Amniotic epithelial cell (primary cell): Measurements from ENCODE around the gene ARHGAP8.

Experiments
- DNase-seq: peaks from one replicate; pipeline ENCODE4 v3.0.0-alpha.2; 2010; ENCODE audit warnings: low read depth

The ARHGAP8 gene

DNA sequence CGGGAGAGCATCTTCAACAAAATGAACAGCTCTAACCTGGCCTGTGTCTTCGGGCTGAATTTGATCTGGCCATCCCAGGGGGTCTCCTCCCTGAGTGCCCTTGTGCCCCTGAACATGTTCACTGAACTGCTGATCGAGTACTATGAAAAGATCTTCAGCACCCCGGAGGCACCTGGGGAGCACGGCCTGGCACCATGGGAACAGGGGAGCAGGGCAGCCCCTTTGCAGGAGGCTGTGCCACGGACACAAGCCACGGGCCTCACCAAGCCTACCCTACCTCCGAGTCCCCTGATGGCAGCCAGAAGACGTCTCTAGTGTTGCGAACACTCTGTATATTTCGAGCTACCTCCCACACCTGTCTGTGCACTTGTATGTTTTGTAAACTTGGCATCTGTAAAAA lies 109.9 kb downstream of the ARHGAP8 start:
- DNase-seq = no peak

DNA sequence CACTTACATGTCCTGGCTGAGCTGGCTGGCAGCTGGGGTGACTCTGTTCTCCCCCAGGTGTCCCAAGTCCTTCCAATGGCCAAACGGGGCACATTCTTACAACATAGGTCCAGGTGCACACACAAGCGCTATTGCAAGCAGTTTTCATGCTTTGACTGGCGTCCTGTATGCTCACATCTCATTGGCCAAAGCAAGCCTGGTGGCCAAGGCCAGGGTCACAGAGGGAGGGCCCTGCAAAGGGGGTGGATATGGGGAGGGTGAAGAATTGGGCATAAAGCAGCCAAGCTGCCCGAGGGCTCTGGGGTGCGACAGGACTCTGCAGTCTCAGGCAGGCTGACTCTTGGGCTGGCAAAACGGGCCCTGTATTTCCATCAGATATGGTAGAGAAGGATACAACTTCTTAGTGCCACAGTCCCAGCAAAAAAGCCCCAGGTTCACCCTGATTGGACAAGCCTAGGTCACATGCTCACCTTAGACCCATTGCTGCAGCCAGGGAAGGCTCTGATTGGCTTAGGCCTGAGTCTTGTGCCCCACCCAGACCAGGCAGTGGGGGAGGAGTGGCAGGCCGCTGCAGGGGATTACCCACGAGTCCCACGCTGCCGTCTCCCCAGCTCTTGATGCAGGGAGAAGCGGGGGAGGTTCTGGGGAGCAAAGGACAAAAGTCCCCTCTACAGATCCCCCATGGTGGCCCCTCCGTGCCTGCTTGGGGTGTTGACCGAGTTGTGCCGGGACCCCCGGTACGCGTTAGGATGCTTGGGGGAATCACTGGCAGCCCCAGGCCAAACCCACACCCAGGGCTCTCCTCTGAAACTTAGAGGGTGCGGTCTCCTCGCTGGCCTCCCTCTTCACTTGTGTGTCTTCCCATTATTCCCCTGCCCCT lies 110.8 kb downstream of the ARHGAP8 start:
- DNase-seq = no peak

DNA sequence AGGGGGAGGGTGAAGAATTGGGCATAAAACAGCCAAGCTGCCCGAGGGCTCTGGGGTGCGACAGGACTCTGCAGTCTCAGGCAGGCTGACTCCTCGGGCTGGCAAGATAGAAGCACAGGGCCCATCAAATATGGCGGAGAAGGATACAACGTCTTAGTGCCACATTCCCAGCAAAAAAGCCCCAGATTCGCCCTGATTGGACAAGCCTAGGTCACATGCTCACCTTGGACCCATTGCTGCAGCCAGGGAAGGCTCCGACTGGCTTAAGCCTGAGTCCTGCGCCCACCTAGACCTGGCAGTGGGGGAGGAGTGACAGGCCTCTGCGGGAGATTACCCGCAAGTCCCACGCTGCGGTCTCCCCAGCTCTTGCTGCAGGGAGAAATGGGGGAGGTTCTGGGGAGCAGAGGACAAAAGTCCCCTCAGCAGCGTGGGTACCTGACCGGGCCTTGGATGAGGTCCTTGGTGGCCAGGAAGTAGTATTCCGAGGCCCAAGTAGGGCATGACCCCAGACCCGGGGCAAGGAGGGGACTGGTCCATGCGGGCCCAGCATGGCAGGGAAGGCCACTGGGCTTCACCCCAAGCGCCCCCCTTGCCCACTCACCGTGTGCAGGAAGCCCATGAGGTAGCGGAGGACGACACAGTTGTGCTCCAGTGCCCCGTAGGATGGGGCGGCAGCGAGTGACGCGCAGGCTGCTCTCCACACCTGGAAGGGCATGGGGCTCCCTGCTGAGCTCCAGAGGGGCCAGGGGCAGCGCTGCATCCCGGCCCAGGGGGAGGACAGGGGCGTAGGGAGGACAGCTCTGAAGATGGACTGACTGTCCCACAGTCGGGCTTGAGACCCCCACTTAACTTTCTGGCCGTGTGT lies 113.0 kb downstream of the ARHGAP8 start:
- DNase-seq = no peak

DNA sequence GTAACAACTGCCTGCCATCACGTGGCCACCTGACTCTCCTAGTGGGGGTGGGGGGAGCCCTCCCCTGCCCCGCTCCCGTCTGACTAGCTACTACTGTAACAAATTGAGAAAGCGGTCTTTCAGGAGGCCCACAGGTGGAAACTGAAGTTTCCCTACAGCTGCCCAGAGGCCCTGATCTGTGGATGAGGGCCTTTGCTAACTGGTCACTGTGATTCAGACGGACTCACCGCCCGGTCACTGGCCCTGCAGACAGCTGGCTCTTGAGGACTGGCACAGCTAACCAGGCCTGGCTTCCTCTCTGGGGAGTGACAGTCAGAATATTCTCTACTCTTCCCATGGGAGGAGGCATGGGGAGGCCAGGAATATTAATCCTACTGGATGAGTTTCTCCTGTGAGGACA lies 116.8 kb downstream of the ARHGAP8 start:
- no peak for DNase-seq

DNA sequence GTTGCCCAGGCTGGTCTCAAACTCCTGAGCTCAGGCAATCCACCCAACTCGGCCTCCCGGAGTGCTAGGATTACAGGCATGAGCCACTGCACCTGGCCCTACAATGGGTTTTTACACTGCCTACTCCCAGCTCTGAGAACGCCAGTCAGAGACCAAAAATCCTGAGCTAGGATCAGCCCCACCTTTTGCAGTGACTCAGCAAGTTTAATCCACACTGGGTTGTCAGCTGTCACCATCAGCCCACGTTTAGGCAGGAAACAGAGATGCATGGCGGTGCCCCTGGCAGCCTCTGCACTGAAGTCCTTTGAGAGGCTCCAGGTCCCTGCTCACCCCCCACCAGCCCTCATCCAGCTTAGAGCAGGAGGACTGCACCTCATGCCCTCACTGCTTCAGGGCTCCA lies 117.6 kb downstream of the ARHGAP8 start:
- DNase-seq = no peak

DNA sequence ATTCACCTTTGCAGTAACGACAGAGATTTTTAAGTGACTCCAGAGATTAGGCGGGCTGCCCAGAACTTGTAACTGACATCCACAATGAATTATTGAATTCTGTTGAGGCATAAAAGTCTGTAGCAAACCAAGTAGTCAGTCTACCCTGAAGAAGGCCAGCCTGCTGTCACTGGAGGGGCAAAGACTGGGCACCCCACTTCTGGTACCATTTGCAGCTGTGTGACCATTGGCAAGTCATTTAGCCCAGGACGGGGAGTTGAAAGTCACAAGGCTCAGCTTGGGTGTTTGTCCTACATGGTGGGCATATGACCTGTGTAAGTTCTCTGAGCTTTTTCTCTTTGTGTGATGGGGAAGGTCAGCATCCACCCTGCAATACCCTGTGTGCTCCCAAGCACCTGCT lies 119.4 kb downstream of the ARHGAP8 start:
- DNase-seq = no peak

DNA sequence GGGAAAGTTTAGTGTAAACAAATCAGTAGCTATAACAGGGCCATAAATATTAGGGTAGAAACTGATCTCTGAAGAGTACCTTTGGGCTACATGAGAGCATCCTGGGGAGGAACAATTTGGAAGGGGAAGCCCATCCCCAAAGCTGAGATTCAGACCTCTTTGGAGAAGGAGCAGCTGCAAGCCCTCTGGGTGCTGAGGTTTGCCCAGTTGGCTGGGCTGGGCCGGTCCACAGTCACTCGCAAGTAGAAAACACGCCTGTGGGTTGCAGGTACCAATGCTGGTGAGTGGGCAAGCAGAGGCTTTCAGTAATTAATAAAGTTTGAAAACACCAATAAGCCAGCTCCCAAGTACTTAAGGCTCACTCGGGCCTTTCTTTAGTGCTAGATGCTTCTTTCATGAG lies 124.5 kb downstream of the ARHGAP8 start:
- DNase-seq = no peak

DNA sequence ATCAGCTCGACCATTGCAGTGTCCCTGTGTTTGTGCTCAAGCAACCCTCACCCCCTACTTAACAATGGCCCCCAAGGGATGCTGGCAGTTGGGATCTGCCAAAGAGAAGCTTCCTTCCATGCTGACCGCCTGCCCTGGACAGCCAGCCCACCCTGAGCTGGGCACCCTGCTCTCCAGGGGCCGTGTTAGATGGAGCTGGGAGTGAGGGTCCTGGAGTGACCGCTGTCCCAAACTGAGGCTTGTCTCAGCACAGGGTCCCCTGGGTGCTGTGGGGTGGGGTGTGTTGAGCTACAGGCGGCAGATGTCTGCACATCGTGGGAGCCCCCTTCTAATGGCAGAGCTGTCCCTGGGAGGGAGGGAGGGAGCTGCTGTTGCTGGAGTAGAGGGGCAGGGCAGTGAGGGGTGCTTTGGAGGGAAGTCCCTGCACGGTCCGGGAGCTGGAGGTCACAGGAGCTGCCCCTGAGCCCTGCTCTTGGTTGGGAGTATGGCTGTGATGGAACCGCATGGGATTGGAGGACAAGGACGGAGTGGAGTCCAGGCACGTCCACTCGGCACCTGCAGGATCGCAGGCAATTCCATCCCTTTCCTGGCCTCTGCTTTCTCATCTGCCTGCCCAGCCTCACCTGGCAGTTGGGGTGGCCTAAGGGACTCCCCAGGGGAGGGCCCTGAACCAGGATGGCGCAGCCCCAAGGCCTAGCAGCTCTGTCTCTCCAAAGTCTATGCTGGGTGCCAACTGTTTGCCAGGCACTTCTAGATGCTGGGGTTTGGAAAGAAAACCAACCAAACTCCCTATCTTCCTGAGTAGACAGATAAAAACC lies 126.3 kb downstream of the ARHGAP8 start:
- DNase-seq = no peak

DNA sequence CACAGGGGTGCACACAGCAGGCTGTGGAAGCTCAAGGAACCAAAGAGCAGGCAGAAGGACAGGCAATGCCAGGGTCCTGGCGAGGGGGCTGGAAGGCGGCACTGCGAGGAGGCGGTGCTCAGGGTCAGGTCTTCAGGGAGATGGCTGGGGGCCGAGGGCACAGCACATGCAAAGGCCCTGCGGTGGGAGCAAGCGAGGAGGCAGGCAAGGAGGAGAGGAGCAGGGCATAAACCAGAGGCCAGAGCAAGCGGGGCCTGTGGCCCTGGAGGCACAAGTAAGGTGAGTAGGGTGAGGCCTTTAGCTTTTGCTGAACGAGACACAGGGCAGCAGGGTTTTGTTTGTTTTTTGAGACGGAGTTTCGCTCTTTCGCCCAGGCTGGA lies 126.9 kb downstream of the ARHGAP8 start:
- DNase-seq = no peak

DNA sequence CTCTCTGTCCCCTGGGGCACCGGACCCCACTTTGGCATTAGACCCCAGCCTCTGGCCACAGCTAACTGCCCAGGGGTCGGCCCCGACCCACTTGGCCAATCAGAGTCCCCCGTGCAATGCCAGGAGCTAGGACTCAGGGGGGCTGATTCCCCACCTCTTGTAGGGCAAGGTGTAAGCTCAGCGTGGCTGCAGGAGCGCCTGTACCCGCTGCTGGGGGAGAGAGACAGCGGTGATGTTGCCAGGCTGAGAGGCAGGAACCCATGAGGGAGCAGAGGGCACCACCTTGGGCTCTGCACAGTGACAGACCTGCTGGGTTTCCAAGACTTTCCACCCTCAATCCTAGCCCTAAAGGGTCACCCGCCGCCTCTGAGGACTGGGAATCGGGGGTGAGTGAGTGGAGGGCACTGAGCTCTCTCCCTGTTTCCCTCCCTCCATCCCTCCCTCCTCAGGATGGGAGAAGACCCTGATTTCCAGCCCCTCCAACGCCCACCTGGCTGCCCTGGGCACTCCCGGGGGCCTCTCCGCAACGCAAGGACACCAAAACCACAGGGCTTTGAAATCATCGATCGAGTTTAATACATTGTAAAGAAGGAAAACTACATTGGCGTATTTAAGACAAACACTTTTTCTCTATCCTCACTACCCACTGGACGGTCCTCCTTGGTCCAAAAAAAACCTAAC lies 128.4 kb downstream of the ARHGAP8 start:
- no peak for DNase-seq

DNA sequence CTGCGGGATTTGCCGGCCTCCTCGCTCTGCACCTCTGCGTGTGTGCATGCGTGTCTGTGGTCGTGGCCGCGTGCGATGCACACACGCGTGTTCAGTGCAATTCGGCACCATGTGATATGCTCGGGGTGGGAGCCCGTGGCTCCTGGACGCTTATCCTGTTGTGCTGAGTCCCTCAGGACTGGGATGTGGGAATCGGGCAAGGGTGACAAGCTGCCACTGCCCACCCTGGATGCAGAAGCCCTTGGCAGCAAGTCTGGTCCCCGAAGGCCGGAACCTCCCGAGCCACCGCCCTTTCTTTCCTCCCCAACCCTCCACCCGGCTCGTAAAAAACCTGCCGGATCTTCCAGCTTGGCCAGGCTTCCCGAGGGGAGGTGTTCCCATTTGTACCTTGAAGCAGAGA lies 129.2 kb downstream of the ARHGAP8 start:
- DNase-seq = no peak

DNA sequence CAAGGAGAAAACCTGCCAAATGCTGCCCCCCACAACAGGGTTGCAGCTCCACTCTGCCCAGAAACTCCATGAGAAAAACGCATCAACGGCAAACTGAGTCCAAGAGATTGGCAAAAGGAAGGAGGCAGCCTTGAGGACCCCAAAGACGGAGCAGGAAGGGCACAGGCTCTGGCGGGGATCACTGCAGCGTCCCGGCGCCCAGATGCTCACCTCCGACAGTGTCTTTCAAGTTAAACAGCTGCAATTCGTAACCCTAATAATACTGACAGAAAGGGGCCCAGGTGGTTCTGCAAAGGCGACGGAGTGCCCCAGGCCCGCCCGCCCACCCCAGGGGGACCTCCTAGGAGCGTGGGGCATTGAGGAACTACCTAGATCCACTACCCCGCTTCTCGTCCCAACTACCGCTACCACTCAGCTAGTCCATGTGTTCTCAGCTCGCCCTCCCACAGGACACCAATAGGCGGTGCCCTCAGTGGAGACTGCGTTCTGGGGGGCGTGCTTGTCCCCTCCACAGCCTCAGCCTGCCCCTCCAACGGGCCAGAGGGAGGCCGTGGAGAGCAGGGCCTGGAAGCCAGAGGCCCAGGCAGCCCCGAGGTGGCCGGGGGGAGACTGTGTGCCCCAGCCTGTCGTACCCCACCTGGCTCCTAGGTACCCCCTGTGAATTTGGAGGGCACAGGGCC lies 130.0 kb downstream of the ARHGAP8 start:
- DNase-seq = no peak

DNA sequence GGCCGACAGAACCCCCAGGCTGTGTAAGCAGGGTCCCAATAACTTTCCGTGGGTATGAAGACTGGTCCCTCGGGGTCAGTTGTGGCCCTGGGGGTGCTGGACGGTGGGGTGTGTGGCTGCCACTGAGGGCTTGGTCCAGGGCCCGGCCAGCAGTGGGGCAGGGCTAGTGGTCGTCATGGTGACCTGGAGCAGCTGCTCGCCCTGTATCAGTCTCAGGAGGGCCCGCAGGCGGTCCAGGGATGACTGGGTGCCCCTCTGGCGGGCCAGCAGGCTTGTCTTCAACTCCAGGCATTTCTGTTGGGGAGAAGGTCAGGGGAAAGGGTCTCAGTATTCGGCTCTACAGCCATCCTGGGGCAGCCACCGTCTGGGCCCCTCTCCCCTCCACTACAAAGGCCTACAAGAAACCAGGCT lies 130.6 kb downstream of the ARHGAP8 start:
- no peak for DNase-seq

DNA sequence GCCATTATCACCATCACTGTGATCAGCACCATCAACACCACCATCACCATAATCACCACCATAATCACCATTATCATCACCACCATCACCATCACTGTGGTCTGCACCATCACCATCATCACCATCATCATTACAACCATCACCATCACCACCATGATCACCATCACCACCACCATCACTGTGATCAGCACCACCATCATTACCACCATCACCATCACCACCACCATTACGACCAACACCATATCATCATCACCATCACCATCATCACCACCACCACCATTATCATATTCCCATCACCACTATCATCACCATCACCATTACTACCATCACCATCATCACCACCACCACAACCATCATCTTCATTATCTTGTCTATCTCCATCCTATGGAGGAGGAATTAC lies 132.2 kb downstream of the ARHGAP8 start:
- no peak for DNase-seq

DNA sequence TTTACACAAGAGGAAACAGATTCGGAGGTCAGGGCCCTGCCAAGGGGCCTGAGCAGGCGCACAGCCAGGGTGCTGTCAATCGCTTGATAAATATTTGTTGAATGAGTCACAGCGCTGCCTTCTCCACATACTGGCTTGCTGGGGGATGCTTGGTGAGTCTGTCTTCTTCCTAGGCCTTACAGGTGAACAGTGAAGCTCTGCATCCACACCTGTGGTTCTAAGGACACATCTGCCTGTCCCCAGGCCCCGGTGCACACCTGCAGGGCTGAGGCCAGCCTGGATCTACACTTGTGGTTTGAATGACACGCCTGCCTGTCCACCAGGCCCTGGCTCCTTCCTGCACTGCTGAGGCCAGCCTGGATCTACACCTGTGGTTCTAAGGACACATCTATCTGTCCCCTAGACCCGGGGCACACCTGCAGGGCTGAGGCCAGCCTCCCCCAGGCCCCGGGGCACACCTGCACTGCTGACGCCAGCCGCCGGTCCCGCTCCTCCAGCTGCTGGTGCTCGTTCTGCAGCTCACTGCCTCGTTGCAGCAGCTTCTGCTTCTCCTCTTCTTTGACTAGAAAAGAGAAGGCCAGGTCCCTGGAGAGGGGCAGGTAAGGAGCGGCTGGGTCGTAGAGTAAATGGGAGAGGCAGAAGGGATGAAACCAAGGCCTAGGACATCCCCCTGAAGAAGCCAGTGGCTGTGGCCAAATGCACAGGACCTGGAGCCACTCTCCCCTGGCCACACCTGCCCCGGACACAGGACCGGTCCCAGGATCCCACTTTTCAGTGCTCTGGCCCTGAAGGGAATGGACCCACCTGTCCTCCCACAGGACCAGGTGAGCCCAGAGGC lies 132.8 kb downstream of the ARHGAP8 start:
- no peak for DNase-seq

DNA sequence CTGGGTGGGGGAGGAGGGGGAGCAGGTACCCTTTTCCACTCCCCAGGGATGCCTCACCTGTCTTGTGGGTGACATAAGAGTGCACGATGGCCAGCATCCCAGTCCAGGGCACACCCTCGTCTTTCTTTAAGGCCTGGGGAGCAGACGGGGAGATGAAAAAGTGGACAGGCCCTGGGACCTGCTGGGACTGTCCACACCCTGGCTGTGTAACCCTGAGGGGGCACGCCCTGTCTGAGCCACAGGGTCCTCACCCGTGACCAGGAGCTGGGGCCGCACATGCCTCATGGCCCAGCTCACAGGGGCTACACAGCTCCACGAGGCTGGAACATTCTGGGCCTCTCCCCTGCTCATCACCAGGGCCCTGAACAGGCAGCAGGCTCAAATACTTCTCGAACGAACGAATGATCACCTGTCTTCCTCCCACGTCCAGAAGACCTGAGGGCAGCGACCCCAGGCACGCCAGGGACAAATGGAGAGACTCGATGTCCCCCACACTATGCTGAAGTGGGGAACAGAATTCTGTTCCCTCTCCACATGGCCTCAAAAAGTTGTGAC lies 133.5 kb downstream of the ARHGAP8 start:
- DNase-seq = no peak

DNA sequence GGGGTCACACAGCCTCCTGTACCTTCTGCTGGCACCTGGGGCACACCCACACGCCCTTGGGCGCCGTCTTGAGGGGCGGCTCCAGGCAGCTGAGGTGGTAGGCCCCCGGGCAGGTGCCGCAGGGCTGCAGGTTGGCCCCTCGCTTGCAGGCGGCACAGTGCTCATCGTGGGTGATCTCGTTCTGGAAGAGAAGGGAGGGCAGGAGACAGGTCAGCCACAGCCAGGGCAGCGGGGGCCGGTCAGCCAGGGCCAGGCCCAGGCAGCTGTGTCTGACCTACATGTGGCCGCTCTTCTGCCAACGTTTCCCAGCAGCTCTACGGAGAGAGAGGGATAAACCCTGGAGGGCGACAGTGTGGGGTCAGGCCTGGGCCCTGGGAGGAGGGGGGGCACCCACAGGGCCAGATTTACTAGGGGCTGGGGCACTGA lies 135.6 kb downstream of the ARHGAP8 start:
- no peak for DNase-seq

DNA sequence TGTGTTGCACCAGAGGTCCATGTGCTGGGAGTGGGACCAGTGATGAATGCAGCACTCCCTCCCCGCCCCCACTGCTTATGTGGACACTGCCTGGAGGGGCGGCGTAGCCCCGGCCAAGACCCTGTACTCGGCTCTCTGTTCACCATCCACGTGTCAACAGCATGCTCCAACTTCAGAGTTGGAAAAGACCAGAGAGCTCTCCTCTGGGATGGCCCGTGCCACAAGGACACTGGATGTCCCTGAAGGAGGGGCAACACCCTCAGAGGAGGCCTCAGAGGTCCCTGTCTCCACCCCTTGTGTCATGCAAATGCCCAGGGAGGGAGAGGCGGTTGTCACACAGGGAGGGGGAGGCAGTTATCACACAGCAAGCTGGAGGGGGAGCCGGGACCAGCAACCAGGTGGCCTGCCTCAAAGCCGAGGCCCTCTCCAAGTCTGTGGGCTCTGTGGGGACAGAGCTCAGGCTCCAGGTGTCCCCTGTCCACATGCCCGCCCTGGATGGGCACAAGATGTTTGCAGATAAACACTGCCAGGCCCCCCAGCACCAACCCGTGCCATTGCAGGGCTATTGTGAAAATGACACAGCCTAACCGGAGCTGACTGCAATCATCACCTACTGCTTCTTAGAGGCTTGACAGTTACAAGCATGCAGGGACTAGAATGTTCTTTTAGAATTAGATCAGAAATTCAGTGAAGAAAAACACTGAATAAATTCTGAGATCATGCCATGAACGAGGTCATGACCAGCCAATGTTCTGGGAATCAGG lies 136.3 kb downstream of the ARHGAP8 start:
- DNase-seq = no peak

DNA sequence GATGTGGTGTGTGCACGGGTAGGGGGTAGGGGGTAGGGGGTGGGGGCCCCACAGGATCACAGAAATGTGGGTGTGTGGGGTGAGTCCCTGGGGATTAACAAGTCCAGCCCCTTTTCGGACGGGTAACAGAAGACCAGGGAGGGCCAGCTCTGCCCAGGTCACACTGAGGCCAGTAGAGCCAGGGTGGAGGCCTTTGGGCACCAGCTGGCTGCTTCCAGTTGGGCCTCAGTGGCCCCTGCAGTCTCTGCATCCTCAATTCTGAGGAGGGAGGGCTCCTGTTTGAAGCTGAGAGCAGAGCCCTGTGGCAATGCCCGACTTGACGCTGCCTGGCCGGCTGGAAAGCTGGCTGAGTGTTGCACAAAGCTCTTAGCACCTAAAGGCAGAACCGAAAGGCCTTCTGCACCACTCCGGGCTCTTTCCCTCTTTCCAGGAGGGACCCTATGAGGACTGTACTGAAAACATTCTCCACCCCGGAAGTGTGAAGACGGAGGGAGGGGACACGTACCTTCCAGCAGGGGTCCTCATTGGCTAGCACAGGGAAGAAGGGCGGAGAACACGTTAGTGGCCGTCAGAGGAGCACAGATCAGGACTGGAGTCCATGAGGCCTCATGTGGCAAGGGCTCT lies 137.0 kb downstream of the ARHGAP8 start:
- no peak for DNase-seq
